NCI-H1436 treated with DMSO at 0.1 percent for 48 hours (cell line): ENCODE data around the gene EFCAB7.
"Not testable (repeated sequence)": the region's sequence is repeated elsewhere in the genome, so short reads cannot be mapped to it uniquely, and the experiment has no call there.

ENCODE experiments used
- DNase-seq: peaks from one replicate; lab custom pipeline; 2025; lab: John Stamatoyannopoulos, UW

The EFCAB7 gene

DNA sequence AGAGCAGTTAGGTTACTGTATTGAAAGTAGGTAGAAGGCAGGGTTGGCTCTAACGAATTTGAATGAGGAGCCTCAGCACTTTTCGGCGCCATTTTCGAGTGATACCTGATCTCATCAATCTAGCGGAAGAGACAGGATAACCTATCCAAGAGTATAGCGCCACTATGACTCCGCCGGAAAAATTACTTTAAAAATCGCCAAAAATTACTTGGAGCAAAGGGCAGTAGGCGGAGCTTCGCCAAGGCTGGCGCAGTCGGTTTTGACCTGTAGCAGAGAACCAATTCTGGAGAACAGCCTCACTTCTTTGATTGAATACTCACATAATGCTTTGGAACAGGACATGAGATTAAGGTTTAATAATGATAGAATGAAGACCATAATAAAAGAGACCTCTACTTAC lies 25.6 kb downstream of the EFCAB7 start:
- DNase-seq, result no peak

DNA sequence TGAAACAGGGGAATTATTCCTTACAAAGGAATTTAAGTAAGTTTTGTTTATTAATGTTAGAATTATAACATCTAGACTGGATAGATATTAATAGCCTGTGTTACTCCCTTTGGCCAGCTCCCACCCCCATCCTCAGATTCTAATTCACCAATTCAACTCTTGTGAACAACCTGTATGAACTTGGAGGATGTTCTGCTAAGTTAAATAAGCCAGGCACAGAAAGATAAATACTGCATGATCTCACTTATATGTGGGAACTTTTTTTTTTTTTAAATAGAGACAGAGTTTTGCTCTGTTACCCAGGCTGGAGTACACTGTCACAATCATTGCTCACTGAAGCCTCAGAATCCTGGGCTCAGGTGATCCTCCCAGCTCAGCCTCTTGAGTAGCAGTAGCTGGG lies 32.2 kb downstream of the EFCAB7 start:
- DNase-seq, result no peak

DNA sequence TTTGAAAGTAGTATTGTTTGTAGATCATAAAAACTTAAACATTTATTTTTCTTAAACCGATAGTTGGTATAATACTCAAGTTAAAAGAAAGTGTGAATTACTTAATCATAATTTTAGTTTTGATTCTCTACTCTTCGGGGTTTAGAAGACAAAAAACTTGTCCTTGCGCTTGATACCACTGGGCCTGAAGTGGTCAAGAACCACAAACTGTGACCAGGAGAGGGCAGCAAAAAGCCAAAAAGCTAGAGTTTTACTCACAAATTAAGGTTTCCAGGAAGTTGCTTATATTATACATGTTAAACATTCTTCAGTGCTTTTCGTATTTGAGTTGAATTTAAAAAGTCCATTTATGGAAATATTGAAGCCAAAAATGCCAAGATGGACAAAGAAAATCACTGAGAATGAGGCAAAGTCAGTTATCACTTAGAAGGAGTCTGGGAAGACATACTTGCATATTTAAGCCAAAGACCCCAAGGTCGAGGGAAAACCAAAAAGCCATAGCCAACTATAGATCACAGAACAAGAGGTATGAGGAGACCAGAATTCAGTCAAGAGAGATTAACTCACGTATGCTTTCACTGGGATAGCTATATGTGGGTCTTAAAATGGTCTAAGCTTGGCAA lies 34.2 kb downstream of the EFCAB7 start:
- DNase-seq, result no peak

DNA sequence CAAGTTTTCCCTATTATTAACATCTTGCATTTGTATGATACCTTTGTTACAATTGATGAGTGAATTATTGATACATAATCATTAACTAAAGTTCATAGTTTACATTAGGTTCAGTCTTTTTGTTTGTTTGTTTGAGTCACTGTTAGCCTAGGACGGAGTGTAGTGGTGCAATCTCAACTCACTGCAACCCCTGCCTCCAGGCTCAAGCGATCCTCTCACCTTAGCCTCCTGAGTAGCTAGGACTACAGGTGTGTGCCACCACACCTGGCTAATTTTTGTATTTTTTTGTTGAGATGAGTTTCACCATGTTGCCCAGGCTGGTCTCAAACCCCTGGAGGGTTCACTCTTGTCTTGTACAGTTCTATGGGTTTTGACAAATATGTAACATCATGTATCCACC lies 36.0 kb downstream of the EFCAB7 start:
- DNase-seq, result no peak

DNA sequence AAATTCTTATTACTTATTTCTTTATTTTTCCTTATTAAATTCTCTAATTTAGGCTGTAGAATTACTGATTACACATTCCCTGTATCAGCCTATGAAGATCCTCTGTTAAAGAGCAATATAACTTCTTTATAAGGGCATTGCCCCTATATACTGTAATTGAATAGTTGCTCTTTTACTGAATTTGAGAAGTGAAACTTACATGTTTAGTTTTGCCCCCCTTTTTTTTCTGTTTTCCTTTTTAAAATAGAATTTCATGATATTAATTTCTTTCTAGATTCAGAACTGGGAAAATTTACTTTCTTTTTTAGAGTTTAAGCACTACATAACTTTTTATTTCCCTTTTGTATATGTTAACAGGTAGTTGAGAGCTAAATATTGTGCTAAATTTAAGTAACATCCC lies 40.4 kb downstream of the EFCAB7 start:
- DNase-seq, result no peak

DNA sequence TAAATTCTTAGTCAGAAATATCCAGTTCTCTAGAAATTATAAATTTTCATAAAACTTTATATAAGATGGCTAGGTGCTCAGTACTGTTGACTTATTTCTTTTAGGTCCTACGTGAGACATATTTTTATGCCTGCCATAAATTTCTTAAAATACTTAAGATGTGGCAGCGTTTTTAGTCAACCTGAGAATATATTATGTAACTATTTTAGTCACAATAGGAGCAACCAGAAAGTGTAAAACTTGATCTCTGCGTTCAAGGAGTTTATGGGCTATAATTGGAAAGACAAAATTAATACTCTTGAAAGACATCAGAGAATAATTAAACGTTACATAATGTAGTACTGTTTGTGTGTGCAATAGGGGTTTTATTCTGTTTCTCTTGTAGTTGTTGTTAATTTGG lies 45.7 kb downstream of the EFCAB7 start:
- DNase-seq, result no peak

DNA sequence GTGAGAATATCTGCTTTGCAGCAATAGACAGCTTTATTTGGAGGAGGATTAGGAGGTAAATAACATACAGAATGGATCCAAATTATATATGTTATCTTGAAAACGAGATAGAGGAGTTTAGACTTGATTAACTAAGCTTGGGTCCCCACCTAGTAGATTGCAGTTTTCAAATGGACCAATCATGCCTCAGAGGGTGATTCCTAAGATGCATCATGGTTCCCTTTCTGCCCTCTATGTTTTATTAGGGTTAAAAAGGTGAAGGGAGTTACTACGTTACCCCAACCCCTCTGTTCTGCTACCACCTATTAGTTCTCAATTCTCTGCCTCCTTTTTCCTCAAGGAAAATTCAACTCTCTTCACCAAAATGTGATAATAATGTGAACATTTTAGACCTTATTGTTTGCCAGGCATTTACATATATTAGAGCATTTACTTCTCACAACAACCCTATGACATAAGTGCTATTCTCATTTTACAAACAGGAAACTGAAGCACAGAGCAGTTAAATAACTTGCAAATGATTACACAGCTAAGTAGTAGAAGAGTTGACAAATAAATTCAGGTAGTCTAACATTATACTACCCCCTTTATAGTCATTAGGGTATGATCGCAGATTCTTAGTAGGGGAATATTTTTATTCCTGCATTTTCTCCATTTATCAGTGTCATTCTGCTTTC lies 46.5 kb downstream of the EFCAB7 start:
- no peak for DNase-seq

DNA sequence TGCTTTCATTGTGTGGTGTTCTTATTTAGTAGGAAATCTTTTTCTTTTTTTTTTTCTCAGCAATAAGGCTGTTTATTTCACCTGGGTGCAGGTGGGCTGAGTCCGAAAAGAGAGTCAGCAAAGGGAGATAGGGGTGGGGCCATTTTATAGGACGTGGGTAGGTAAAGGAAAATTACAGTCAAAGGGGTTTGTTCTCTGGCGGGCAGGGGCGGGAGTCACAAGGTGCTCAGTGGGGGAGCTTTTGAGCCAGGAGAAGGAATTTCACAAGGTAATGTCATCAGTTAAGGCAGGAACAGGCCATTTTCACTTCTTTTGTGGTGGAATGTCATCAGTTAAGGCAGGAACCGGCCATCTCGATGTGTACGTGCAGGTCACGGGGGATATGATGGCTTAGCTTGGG lies 49.4 kb downstream of the EFCAB7 start:
- not testable (repeated sequence) for DNase-seq

DNA sequence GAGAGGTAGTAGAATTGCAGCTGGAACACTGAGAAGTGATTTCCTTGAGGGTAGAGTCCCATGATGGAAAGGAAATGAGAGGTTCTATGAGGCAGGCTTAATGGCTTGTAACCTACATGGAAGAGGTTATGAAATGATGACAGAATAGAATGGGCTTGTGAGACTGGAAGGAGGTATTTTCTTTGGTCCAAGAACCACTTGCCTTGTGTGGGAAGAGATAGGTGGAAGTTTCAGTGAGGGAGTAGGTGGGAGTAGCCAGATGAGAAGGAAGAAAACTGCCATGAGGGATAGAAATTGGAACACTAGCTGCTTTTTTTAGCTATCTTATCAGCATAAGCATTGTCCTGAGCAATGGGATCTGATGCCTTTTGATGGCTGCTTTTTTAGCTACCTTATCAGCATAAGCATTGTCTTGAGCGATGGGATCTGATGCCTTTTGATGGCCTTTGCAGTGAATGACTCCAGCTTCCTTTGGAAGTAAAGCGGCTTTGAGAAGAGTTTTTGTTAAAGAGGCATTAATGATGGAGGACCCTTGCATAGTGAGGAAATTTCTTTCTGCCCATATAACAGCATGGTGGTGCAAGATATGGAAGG lies 51.0 kb downstream of the EFCAB7 start:
- not testable (repeated sequence) for DNase-seq

DNA sequence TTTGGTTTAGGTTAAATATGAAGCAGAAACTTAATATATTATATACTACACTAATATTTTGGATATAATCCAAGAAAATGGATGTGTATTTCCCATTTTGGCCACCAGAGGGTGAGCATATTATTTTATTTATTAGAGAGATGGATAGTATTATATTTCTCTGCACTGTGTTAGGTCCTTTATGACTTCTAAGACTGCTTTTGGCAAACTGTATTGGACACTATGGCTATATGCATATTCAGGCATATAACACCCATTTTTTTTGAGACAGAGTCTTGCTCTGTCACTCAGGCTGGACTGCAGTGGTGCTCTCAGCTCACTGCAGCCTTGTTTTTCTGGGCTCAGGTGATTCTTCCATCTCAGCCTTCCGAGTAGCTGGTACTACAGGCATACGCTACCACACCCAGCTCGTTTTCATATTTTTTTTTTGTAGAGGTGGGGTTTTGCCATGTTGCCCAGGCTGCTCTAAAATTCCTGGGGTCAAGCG lies 52.1 kb downstream of the EFCAB7 start:
- DNase-seq, result no peak

DNA sequence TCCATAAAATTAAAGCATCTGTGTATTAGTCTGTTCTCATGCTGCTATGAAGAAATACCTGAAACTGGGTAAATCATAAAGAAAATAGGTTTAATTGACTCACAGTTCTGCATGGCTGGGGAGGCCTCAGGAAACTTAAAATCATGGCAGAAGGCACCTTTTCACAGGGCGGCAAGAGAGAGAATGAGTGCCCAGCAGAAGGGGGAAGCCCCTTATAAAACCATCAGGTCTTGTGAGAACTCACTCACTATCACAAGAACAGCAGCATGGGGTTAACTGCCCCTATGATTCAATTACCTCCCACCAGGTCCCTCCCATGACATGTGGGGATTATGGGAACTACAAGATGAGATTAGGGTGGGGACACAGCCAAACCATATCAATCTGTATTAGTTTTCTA lies 63.0 kb downstream of the EFCAB7 start:
- not testable (repeated sequence) for DNase-seq

DNA sequence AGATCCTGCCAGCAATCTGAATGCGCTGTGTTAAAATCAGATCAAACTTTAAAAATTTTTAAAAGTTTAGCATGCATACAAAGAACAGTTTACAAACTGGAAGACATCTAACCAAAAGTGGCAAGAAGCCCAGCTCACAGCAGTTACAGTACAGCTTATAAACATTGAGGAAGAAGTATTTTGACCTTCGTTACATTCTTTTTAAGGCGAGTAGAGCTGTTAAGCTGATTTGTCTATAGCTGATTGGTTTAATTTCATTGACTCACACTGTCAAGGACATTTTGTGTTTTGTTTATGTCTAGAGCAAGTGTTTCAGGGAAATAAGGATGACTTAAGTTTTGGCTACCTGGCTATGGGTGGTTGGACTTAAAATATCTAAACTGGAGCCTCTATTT lies 66.8 kb downstream of the EFCAB7 start:
- DNase-seq, result no peak

DNA sequence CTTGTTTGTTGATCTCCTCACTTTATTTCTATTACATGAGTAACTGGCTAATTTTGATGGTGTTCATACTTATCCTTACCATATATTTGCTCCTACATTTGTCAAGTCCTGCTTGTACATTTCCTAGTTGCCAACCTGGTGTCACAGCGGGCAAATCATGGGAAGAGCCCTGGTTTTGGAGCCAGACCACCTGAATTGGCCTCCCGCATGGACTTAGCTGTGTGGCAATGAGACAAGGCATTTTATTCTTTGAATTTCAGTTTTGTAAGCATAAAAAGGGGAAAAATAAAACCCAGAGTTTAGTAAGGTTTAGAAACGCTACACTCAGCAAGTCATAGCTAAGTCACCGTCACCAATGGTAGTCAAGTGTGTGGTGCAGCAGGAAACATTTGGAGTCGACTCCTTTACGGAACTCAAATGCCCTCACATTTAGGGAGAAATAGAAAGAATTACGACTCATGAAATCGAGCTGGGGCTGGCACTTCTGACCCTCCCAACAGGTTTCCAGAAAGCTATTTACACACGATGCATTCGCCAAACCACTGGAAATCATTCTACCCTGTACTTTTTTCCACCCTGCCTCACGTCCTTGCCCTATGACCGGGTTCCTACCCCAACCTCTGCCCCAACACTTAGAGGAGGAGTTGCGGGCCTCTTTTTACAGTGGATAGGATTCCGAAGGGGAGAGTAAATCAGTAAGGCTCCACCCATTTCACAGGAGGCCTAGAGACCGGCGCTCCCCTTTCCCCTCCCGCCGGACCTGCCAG lies 69.4 kb downstream of the EFCAB7 start:
- no peak for DNase-seq

DNA sequence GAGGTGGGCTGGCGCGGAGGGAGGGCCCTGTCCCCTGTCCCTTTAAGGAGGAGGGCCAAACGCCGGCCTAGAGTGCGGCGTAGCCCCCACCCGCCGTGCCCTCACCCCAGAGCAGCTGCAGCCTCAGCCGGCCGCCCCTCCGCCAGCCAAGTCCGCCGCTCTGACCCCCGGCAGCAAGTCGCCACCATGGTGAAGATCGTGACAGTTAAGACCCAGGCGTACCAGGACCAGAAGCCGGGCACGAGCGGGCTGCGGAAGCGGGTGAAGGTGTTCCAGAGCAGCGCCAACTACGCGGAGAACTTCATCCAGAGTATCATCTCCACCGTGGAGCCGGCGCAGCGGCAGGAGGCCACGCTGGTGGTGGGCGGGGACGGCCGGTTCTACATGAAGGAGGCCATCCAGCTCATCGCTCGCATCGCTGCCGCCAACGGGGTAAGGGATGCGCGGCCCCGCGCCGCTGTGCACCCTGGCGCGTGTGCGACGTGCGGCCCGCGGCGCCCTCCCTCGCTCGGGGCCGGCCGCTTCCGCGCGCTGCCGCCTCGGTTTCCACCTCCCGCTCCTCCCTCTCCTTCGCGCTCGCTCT lies 70.1 kb downstream of the EFCAB7 start, which contains the start of gene PGM1:
PGM1 (plus strand) TSS at position 109 of the 583 bp plus-strand sequence; CDS start at position 187, 78 bp downstream.
- DNase-seq, result no peak

DNA sequence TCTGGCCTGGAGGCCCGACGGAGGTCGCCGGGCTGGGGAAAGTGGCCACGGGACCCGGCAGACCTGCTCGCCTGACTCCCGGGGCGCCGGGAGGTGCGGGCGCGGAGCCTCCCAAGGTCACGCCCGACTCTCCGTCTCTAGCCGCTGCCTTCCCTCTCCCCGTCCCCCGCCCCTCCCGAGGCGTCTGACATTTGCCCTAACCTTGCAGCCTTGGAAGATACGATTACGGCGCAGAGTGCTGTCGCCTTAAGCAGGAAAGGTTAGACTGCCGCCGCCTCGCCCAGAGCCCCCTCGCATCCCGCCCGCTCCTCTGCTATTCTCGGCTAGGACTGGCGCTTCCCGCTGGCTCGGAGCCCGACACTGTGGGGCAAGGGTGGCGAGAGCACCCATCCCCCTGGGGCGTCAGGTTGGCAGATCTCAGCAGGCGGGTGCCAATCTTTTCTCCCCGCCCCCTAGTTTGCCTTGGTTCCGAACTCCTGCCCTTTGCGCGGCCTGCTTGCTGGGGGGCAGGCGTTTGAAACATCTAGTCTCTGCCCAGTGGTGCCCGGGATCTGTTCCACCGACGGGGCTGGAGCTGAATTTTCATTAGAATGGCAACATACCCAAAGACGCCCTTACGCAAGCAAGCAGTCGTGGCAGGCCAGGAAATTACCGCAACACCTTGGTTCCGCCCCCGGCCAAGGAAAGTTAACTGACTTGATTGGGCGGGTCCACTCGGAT lies 70.7 kb downstream of the EFCAB7 start:
- DNase-seq, result no peak

DNA sequence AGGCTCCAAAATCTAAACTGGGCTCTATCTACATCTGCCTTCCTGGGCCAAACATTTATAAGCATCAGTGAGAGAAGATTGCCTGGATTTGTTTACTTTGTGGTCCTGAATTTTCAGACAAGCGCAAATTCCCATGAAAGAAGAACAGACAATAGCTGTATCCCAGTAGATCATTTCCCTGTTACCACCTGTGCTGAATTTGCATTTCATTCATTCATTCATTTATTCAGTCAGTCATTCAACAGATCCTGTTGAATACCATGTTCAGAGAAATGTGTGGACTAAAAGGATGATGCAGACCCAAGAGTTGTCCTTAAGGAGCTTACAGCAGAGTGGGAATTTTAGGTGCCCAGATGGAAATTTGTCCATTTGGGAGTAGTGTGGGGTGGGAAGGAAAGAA lies 72.1 kb downstream of the EFCAB7 start:
- no peak for DNase-seq

DNA sequence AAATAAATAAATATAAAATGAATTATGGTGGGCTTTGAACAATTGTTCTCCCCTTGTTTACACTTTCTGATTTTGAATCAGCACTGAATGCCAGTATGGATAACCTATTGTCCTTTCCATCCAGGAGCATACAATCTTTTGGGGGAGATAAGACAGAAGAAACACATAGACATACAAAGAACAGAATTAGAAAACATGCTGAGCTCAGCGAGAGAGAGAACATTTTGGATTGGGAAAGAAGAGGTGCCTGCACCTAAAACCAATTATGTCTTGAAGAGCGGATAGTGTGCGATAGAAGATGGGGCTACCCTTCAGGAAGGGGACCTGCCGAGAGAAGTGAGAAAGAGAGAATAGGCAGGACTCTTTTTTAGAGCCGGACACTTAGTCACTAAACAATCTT lies 76.5 kb downstream of the EFCAB7 start:
- DNase-seq, result no peak

DNA sequence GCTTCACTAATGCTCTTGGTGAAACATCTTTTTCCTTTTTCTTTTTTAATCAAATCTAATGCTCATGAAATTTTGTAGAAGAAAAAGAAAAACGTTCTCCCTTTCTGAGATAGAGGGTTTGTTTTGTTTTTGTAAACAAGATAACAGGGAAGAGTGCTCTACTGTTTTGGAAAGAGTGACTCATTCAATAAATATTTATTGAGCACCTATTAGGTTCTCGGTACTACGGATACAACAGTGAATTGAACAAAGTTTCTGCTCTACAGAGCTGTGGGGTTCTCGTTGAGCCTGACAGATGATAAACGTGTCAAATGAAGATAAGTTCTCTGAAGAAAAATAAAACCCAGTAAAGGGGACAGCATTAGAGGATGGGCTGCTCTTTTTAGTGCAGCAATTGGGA lies 76.9 kb downstream of the EFCAB7 start:
- no peak for DNase-seq

DNA sequence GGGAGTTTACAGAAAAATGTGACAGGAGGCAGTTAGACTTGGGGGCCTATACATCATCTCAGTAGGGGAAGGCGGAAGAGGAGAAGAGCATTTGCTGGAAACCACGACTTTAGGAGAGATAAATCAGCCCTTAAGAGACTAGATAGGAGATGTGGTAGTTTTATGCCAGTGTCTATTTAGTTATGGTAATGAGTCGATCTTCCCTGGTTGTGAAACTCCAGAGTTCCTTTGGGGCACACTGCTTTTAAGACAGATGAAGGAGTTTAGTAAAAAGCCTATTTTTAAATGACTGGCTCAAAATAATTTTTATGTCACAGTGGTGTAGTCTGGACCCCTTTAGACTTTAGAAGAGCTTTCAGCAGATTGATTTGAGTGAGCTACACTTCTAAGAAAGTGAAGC lies 77.7 kb downstream of the EFCAB7 start:
- no peak for DNase-seq

DNA sequence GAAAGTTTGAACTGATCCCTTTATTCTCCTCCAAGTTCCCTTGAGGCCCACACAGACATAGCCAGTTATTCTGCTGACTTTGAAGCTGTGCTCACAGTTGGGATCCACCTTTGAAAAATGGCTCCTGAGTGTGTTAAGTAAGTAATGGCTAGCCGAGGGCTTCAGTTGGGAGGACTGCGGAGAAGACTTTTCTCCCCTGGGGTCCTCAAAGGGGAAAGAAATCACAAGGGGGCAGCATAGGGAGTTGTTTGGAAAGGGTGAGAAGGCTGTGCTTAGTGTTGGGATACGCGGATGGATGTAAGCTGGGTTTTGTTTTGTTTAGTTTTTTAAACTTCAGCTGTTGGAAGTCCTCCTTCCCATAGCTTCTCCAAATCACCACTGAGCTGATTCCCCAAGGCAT lies 78.1 kb downstream of the EFCAB7 start:
- DNase-seq, result no peak

DNA sequence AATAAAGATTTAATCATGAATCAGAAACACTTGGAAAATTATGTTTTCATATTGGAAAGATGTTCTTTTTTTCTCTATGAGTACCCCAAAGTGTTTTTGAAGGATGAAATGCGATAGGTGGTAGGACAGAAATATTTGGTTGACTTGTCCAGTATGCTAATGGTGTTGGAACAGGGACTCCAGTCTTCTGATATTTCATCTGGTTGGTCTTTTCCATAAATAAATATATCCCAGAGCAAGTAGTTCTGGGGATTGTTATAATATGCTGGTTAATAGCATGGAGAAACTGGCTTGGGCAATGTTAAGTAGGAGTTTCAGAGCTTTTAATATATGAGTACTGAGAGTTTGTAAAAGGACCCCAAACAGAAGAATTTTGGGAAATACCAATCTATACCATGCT lies 78.6 kb downstream of the EFCAB7 start:
- DNase-seq, result no peak

DNA sequence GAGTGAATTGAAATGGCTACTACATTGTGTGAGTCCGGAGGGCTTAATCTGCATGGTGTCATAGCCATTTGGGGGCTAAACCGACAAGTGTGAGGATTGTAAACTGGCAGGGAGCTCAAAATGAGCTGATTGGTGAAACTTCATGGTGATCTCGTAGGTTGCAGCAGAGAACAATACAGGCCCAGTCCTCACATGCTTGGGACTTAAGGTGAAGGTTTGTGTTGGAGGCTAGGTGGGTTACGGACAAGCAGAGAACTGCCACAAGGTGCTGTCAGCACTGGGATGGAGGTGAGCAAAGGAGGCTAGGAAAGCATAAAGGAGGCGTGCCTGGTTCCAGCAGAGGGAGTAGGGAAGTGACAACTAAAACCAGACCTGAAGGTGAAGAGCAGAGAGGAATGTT lies 79.3 kb downstream of the EFCAB7 start:
- no peak for DNase-seq
